Neural progenitor cell (in vitro differentiated cells): ENCODE data around the gene KCNAB1. TPM values are rescaled to one million over a fixed set of nuclear protein-coding genes. Genes with fewer than 3 reads are reported as not detected.

Experiments
- DNase-seq: peaks from one replicate; pipeline ENCODE4 v3.0.0-alpha.2; 2016; ENCODE audit warnings: low spot score
- H2AFZ ChIP-seq: fragments of 200-600 bp; sonication (generic); replicated peaks from 2 replicates; pipeline ENCODE4 v1.6.1; 2016; ENCODE audit warnings: antibody characterized with exemption
- H3F3A ChIP-seq: fragments of 200-600 bp; sonication (generic); 2 replicates; pipeline ENCODE4 v1.6.1; 2016; ENCODE audit warnings: antibody characterized with exemption, low read depth
- H3K27ac ChIP-seq: fragments of 200-600 bp; sonication (generic); 2 replicates; pipeline ENCODE4 v1.5.1; 2016; ENCODE audit warnings: mild to moderate bottlenecking
- H3K27me3 ChIP-seq: fragments of 200-600 bp; sonication (generic); 2 replicates; pipeline ENCODE4 v1.6.1; 2016; ENCODE audit warnings: mild to moderate bottlenecking, moderate library complexity
- H3K36me3 ChIP-seq: fragments of 200-600 bp; sonication (generic); 2 replicates; pipeline ENCODE4 v1.5.1; 2016
- H3K4me1 ChIP-seq: fragments of 200-600 bp; sonication (generic); 2 replicates; pipeline ENCODE4 v1.6.1; 2016; ENCODE audit warnings: mixed run types
- H3K4me2 ChIP-seq: fragments of 200-600 bp; sonication (generic); 2 replicates; pipeline ENCODE4 v1.6.1; 2016
- H3K4me3 ChIP-seq: fragments of 200-600 bp; sonication (generic); 2 replicates; pipeline ENCODE4 v1.5.1; 2016
- H3K79me2 ChIP-seq: fragments of 200-600 bp; sonication (generic); 2 replicates; pipeline ENCODE4 v1.6.1; 2016; ENCODE audit warnings: low read depth
- H3K9ac ChIP-seq: fragments of 200-600 bp; sonication (generic); 2 replicates; pipeline ENCODE4 v1.6.1; 2016
- H3K9me3 ChIP-seq: fragments of 200-600 bp; sonication (generic); 2 replicates; pipeline ENCODE4 v1.5.1; 2016; ENCODE audit warnings: low read depth
- H4K20me1 ChIP-seq: fragments of 200-600 bp; sonication (generic); 2 replicates; pipeline ENCODE4 v1.6.1; 2016; ENCODE audit warnings: low read depth
- H3K27ac Mint-ChIP-seq: 3 replicates; pipeline ENCODE4 v1.8.0; 2021; ENCODE audit warnings: mixed read lengths
- H3K27me3 Mint-ChIP-seq: 2 replicates; pipeline ENCODE4 v1.8.0; 2022; ENCODE audit warnings: low read depth, mild to moderate bottlenecking, inconsistent platforms, moderate library complexity, mixed read lengths; ENCODE audit not compliant: insufficient read depth
- H3K36me3 Mint-ChIP-seq: 3 replicates; pipeline ENCODE4 v1.8.0; 2021; ENCODE audit warnings: mixed read lengths
- H3K4me1 Mint-ChIP-seq: 3 replicates; pipeline ENCODE4 v1.8.0; 2021; ENCODE audit warnings: mixed read lengths
- H3K4me3 Mint-ChIP-seq: 3 replicates; pipeline ENCODE4 v1.8.0; 2021; ENCODE audit warnings: mild to moderate bottlenecking, moderate library complexity, mixed read lengths
- H3K9me3 Mint-ChIP-seq: 3 replicates; pipeline ENCODE4 v1.8.0; 2020; ENCODE audit warnings: mixed read lengths
- EZH2 ChIP-seq: fragments of 200-600 bp; sonication (generic); IDR thresholded peaks from 2 replicates; pipeline ENCODE4 v1.6.1; 2017; ENCODE audit warnings: antibody characterized with exemption, mild to moderate bottlenecking, moderate library complexity
- EZH2phosphoT487 ChIP-seq: fragments of 200-600 bp; sonication (generic); IDR thresholded peaks from 2 replicates; pipeline ENCODE4 v1.6.1; 2017; ENCODE audit warnings: antibody characterized with exemption
- total RNA-seq: library from RNA; depleted of rRNA; stranded (reverse); fragments of >200 nt; gene quantifications from 2 replicates; pipeline ENCODE4 v1.2.3, GENCODE V29; 2015; ENCODE audit warnings: low replicate concordance
- TF ChIP-seq, protein P1 (sequence below): fragments of 200-600 bp; sonication (generic); IDR thresholded peaks from 2 replicates; pipeline ENCODE4 v1.5.1; 2017; ENCODE audit warnings: antibody characterized with exemption, mild to moderate bottlenecking

The KCNAB1 gene
- total RNA-seq, 1 donor from 2014 or later, result 0.24 TPM

DNA sequence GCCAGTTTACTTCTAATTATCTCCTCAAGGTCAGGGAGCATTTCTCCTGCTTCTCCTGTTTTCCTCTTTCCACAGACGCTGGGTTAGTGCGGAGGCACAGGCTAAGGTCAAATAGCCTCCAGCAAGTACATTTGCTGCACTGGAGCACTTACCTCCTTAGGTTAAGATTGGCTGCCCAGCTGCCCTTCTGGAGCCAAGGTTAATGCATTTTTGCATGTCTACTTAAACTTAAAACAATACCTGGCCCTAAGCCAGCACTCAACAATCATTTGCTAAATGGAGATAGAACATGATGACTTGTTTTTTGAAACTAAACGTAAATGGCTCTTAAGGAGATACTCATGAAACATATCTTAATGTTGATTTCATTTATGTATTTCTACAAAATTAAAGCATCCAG, 351.1 kb downstream of the KCNAB1 start:
- Histone ChIP-seq H3K9ac (no peak overlapping the region), H3K4me2 (no peak overlapping the region), H3K9me3 (no peaks in the 10 kb centered on the region), H3K4me1 (no peaks in the 10 kb centered on the region), H2AFZ (no peak overlapping the region), H4K20me1 (no peaks in the 10 kb centered on the region), H3K79me2 (no peaks in the 10 kb centered on the region), H3F3A (no peaks in the 10 kb centered on the region), H3K36me3 (no peaks in the 10 kb centered on the region), H3K27me3 (no peaks in the 10 kb centered on the region), H3K4me3 (no peak overlapping the region), H3K27ac (no peak overlapping the region)
- no peak for DNase-seq
- Mint-ChIP-seq H3K27ac (no peak overlapping the region), H3K4me1 (peaks cover 7% of the 10 kb centered on the region), H3K36me3 (no peaks in the 10 kb centered on the region), H3K9me3 (no peaks in the 10 kb centered on the region), H3K27me3 (no peaks in the 10 kb centered on the region), H3K4me3 (no peak overlapping the region)
- TF ChIP-seq EZH2phosphoT487, result no peak
- no peak for TF ChIP-seq EZH2
- TF ChIP-seq, protein P1, sequence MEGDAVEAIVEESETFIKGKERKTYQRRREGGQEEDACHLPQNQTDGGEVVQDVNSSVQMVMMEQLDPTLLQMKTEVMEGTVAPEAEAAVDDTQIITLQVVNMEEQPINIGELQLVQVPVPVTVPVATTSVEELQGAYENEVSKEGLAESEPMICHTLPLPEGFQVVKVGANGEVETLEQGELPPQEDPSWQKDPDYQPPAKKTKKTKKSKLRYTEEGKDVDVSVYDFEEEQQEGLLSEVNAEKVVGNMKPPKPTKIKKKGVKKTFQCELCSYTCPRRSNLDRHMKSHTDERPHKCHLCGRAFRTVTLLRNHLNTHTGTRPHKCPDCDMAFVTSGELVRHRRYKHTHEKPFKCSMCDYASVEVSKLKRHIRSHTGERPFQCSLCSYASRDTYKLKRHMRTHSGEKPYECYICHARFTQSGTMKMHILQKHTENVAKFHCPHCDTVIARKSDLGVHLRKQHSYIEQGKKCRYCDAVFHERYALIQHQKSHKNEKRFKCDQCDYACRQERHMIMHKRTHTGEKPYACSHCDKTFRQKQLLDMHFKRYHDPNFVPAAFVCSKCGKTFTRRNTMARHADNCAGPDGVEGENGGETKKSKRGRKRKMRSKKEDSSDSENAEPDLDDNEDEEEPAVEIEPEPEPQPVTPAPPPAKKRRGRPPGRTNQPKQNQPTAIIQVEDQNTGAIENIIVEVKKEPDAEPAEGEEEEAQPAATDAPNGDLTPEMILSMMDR, result no peak

DNA sequence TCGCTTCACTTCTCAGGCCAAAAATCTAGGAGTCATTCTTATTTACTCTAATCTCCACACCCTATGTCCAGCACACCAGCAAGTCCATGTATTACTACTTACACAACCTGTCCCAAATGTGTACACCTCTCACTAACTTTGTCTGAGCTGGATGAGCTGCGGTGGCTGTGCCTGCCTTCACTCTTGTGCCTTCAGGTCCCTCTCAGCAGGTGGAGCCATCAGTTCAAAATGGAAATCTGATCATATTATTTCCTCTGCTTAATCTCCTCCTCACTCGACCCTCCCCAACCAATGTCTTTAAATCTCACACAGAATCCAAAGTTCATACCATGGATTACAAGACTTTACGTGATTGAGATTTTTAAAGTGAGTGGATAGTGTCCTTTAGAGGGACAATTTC, 351.8 kb downstream of the KCNAB1 start:
- H3K4me3 Mint-ChIP-seq, result no peak overlapping the region
- Histone ChIP-seq H3K79me2 (no peaks in the 10 kb centered on the region), H3K27ac (no peak overlapping the region), H3K9ac (no peak overlapping the region), H3K36me3 (no peaks in the 10 kb centered on the region), H2AFZ (no peak overlapping the region), H3K4me3 (no peak overlapping the region), H3F3A (no peaks in the 10 kb centered on the region), H3K4me1 (no peaks in the 10 kb centered on the region), H4K20me1 (no peaks in the 10 kb centered on the region), H3K9me3 (no peaks in the 10 kb centered on the region), H3K27me3 (no peaks in the 10 kb centered on the region), H3K4me2 (no peak overlapping the region)
- H3K27me3 Mint-ChIP-seq, result no peaks in the 10 kb centered on the region
- DNase-seq, result no peak
- TF ChIP-seq EZH2, result no peak
- no peaks in the 10 kb centered on the region for H3K9me3 Mint-ChIP-seq
- no peaks in the 10 kb centered on the region for H3K36me3 Mint-ChIP-seq
- H3K4me1 Mint-ChIP-seq, result peaks cover 7% of the 10 kb centered on the region
- H3K27ac Mint-ChIP-seq, result no peak overlapping the region

DNA sequence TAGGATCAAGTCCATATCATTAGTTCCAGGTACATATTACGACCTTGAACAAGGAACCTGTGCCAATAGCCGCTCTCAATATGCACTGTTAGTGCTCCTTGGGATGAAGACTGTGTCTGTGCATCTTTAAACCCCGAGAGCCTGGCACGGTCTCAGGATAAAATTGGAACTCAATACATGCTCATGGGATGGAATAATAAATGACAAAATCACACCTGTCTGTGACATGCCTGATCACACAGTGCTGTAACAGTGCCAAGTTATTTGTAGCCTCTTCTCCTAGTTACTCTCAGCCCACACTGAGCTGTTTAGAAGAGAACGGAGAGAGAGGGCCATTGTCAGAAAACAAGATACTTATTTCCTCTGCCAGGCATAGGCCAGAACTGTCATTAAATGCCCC, 352.3 kb downstream of the KCNAB1 start:
- no peak overlapping the region for H3K27ac Mint-ChIP-seq
- no peaks in the 10 kb centered on the region for H3K9me3 Mint-ChIP-seq
- H3K27me3 ChIP-seq, result no peaks in the 10 kb centered on the region
- no peak for DNase-seq
- H3K36me3 Mint-ChIP-seq, result no peaks in the 10 kb centered on the region
- H2AFZ ChIP-seq, result no peak overlapping the region
- no peaks in the 10 kb centered on the region for H3K4me1 ChIP-seq
- no peaks in the 10 kb centered on the region for H4K20me1 ChIP-seq
- no peak overlapping the region for H3K4me3 Mint-ChIP-seq
- H3K9ac ChIP-seq, result no peak overlapping the region
- H3K36me3 ChIP-seq, result no peaks in the 10 kb centered on the region
- H3K27me3 Mint-ChIP-seq, result no peaks in the 10 kb centered on the region
- no peak overlapping the region for H3K27ac ChIP-seq
- no peaks in the 10 kb centered on the region for H3F3A ChIP-seq
- no peak overlapping the region for H3K4me2 ChIP-seq
- peaks cover 10% of the 10 kb centered on the region for H3K4me1 Mint-ChIP-seq
- no peak for TF ChIP-seq EZH2phosphoT487
- TF ChIP-seq, protein P1, result no peak
- TF ChIP-seq EZH2, result no peak
- H3K4me3 ChIP-seq, result no peak overlapping the region
- no peaks in the 10 kb centered on the region for H3K79me2 ChIP-seq
- H3K9me3 ChIP-seq, result no peaks in the 10 kb centered on the region

DNA sequence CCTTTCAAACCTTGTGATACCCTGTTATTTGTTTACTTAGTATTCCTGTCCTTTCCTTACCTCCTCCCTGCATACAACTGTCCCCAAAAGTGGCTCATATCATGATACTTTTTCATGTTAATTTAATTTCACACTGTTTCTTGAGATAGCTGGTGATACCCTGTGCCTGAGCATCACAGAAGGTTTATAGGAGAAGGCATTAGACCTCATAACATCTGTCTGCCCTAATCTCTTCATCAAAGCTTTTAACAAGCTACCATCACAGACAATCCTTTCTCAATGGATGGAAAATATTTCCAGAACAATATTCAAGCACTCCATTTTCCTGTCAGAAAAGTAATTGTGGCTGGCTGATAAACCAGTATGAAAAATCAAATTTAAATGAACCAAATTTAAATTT, 353.0 kb downstream of the KCNAB1 start:
- Mint-ChIP-seq H3K9me3 (no peaks in the 10 kb centered on the region), H3K4me3 (no peak overlapping the region), H3K27me3 (no peaks in the 10 kb centered on the region), H3K36me3 (no peaks in the 10 kb centered on the region), H3K4me1 (peaks cover 11% of the 10 kb centered on the region), H3K27ac (no peak overlapping the region)
- H3K27ac ChIP-seq, result no peak overlapping the region
- no peak overlapping the region for H3K9ac ChIP-seq
- H3K4me3 ChIP-seq, result no peak overlapping the region
- H3K27me3 ChIP-seq, result no peaks in the 10 kb centered on the region
- H2AFZ ChIP-seq, result no peak overlapping the region
- no peaks in the 10 kb centered on the region for H3F3A ChIP-seq
- H3K79me2 ChIP-seq, result no peaks in the 10 kb centered on the region
- H3K4me1 ChIP-seq, result no peaks in the 10 kb centered on the region
- H3K36me3 ChIP-seq, result no peaks in the 10 kb centered on the region
- H3K9me3 ChIP-seq, result no peaks in the 10 kb centered on the region
- TF ChIP-seq EZH2phosphoT487 (no peak), EZH2 (no peak)
- TF ChIP-seq, protein P1, result no peak
- DNase-seq, result no peak
- no peak overlapping the region for H3K4me2 ChIP-seq
- H4K20me1 ChIP-seq, result no peaks in the 10 kb centered on the region
